ENCODE measurements around the gene ZC3HAV1. TPM values are rescaled to one million over a fixed set of nuclear protein-coding genes. Genes with fewer than 3 reads are reported as not detected.

Gene ZC3HAV1
- total and polyA plus RNA-seq, 9 of the 15 experiments (the other 6 are each of a cell fraction or from before 2014, with no cell fraction given): 11.9 to 40.5 (median 23.9) TPM

- TF ChIP-seq ZNF398 (CRISPR knock-in tag; IDR thresholded peaks at IDR 0.05) (no peak), ELF2 (CRISPR knock-in tag; IDR thresholded peaks at IDR 0.05) (peak; percentile 71), ZSCAN29 (IDR thresholded peaks at IDR 0.05) (no peak), THAP12 (CRISPR knock-in tag; IDR thresholded peaks at IDR 0.05) (peak; percentile 43; the same call in 1 of the 2 replicates), CBFB (CRISPR knock-in tag; IDR thresholded peaks at IDR 0.05) (no peak), ZNF184 (CRISPR knock-in tag; IDR thresholded peaks at IDR 0.05) (no peak), CREB5 (CRISPR knock-in tag; IDR thresholded peaks at IDR 0.05) (no peak), ZNF780A (CRISPR knock-in tag; IDR thresholded peaks at IDR 0.05) (no peak), HNRNPK (IDR thresholded peaks at IDR 0.05; ENCODE audit: low read depth, low read length, poor library complexity, severe bottlenecking) (no peak), CHD2 (IDR thresholded peaks at IDR 0.05; ENCODE audit: low read depth, low read length) (peak; percentile 61), HSF4 (CRISPR knock-in tag; IDR thresholded peaks at IDR 0.05; ENCODE audit: borderline replicate concordance) (no peak; the same call in 1 of the 2 replicates), E2F6 (IDR thresholded peaks at IDR 0.05; ENCODE audit: borderline replicate concordance in 1 of 2, extremely low read depth in 1 of 2, insufficient read depth in 1 of 2, insufficient read length in 1 of 2, low read depth in 1 of 2, low read length in 1 of 2, poor library complexity in 1 of 2, severe bottlenecking in 1 of 2) (peak; percentile 99), GTF2A2 (tag; IDR thresholded peaks at IDR 0.05) (peak; percentile 75), ZNF224 (CRISPR knock-in tag; IDR thresholded peaks at IDR 0.05) (peak; percentile 78), NR2C2 (CRISPR knock-in tag; IDR thresholded peaks at IDR 0.05) (0 out of 2 replicates have a peak, but pooled peaks have one; percentile 73), NR2C2 (tag; IDR thresholded peaks at IDR 0.05) (peak; percentile 86), TEAD1 (CRISPR knock-in tag; IDR thresholded peaks at IDR 0.05) (peak; percentile 55 to 96; a peak in 2 of 4 replicates), CSDE1 (IDR thresholded peaks at IDR 0.05) (peak in 1 of 2 experiments; percentile 85; a peak in 2 of 4 replicates), ARHGAP35 (IDR thresholded peaks at IDR 0.05; ENCODE audit: partially characterized antibody) (no peak), DNMT1 (IDR thresholded peaks at IDR 0.05) (0 out of 2 replicates have a peak, but pooled peaks have one; percentile 80), ELF1 (tag; IDR thresholded peaks at IDR 0.05) (peak; percentile 80; the same call in 1 of the 2 replicates)
Observed at GRCh38 chr7:139133335-139134139, 24.0 kb upstream of the ZC3HAV1 start (continued).

Data from K562 (cell line).